Measurements from ENCODE around the gene CCDC63.

DNA sequence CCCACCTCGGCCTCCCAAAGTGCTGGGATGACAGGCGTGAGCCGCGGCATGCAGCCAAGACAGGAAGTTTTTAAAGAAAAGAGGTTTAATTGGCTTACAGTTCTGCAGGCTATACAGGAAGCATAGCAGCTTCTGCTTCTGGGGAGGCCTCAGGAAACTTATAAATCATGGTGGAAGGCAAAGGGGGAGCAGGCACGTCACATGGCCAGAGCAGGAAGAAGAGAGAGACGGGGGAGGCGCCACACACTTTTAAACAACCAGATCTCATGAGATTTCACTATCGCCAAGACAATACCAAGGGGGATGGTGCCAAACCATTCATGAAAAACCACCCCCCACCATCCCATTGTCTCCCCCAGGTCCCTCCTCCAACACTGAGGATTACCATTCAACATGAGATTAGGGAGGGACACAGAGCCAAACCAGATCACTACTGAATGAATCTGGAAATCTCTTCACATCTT lies 14.1 kb downstream of the CCDC63 start:
- TF ChIP-seq, protein P1, sequence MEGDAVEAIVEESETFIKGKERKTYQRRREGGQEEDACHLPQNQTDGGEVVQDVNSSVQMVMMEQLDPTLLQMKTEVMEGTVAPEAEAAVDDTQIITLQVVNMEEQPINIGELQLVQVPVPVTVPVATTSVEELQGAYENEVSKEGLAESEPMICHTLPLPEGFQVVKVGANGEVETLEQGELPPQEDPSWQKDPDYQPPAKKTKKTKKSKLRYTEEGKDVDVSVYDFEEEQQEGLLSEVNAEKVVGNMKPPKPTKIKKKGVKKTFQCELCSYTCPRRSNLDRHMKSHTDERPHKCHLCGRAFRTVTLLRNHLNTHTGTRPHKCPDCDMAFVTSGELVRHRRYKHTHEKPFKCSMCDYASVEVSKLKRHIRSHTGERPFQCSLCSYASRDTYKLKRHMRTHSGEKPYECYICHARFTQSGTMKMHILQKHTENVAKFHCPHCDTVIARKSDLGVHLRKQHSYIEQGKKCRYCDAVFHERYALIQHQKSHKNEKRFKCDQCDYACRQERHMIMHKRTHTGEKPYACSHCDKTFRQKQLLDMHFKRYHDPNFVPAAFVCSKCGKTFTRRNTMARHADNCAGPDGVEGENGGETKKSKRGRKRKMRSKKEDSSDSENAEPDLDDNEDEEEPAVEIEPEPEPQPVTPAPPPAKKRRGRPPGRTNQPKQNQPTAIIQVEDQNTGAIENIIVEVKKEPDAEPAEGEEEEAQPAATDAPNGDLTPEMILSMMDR (IDR thresholded peaks at IDR 0.05): no peak
- TF ChIP-seq CBFB (CRISPR knock-in tag; IDR thresholded peaks at IDR 0.05; ENCODE audit: low read depth) (no peak), ESRRA (CRISPR knock-in tag; IDR thresholded peaks at IDR 0.05; ENCODE audit: borderline replicate concordance) (no peak)
- TF ChIP-seq, protein P2, sequence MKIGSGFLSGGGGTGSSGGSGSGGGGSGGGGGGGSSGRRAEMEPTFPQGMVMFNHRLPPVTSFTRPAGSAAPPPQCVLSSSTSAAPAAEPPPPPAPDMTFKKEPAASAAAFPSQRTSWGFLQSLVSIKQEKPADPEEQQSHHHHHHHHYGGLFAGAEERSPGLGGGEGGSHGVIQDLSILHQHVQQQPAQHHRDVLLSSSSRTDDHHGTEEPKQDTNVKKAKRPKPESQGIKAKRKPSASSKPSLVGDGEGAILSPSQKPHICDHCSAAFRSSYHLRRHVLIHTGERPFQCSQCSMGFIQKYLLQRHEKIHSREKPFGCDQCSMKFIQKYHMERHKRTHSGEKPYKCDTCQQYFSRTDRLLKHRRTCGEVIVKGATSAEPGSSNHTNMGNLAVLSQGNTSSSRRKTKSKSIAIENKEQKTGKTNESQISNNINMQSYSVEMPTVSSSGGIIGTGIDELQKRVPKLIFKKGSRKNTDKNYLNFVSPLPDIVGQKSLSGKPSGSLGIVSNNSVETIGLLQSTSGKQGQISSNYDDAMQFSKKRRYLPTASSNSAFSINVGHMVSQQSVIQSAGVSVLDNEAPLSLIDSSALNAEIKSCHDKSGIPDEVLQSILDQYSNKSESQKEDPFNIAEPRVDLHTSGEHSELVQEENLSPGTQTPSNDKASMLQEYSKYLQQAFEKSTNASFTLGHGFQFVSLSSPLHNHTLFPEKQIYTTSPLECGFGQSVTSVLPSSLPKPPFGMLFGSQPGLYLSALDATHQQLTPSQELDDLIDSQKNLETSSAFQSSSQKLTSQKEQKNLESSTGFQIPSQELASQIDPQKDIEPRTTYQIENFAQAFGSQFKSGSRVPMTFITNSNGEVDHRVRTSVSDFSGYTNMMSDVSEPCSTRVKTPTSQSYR (CRISPR knock-in tag; IDR thresholded peaks at IDR 0.05): no peak
- TF ChIP-seq, protein P3, sequence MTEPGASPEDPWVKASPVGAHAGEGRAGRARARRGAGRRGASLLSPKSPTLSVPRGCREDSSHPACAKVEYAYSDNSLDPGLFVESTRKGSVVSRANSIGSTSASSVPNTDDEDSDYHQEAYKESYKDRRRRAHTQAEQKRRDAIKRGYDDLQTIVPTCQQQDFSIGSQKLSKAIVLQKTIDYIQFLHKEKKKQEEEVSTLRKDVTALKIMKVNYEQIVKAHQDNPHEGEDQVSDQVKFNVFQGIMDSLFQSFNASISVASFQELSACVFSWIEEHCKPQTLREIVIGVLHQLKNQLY (CRISPR knock-in tag; IDR thresholded peaks at IDR 0.05): no peak
- TF ChIP-seq, protein P4, sequence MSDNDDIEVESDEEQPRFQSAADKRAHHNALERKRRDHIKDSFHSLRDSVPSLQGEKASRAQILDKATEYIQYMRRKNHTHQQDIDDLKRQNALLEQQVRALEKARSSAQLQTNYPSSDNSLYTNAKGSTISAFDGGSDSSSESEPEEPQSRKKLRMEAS (CRISPR knock-in tag; IDR thresholded peaks at IDR 0.05): no peak
